Stomach (tissue), 9 donors: ENCODE data around the gene PSAP. TPM values are rescaled to one million over a fixed set of nuclear protein-coding genes. Genes with fewer than 3 reads are reported as not detected.

Source experiments
- DNase-seq, 2 donors: peaks; one replicate each; pipeline versions ENCODE4 v3.0.0 to v3.0.0-alpha.2; 2013 to 2019
- H3K27ac ChIP-seq, 5 donors: fragments of 200-600 bp in 4 of 5; sonication (generic) in 4 of 5; one replicate each; pipeline ENCODE4 v1.5.1; 2013 to 2019; ENCODE audit warnings: mild to moderate bottlenecking in 1 of 5, moderate library complexity in 1 of 5
- H3K27me3 ChIP-seq, 3 donors: fragments of 200-600 bp; sonication (generic); one replicate each; pipeline ENCODE4 v1.5.1; 2017 to 2019; ENCODE audit warnings: mixed run types in 1 of 3
- H3K36me3 ChIP-seq, 4 donors: fragments of 200-600 bp; sonication (generic); 1 replicate in 3 of 4; 2 replicates in 1 of 4; pipeline ENCODE4 v1.5.1; 2016 to 2019
- H3K4me1 ChIP-seq, 4 donors: fragments of 200-600 bp; sonication (generic); one replicate each; pipeline ENCODE4 v1.5.1; 2016 to 2019
- H3K4me3 ChIP-seq, 4 donors: fragments of 200-600 bp; sonication (generic) in 3 of 4; one replicate each; pipeline ENCODE4 v1.5.1; 2016 to 2019; ENCODE audit warnings: mild to moderate bottlenecking in 1 of 4
- H3K9me3 ChIP-seq, 4 donors: fragments of 200-600 bp; sonication (generic); one replicate each; pipeline ENCODE4 v1.5.1; 2016 to 2019
- CTCF ChIP-seq, 7 experiments: fragments of 450-650 bp in 4 of 7; fragments of 200-600 bp in 3 of 7; sonication (generic) in 3 of 7; IDR thresholded peaks; one replicate each; pipeline ENCODE4 v1.5.1; 2016 to 2019; ENCODE audit warnings: antibody characterized with exemption in 7 of 7, control low read depth in 2 of 7, mild to moderate bottlenecking in 1 of 7
- EP300 ChIP-seq: sonication (generic); formaldehyde crosslinking; IDR thresholded peaks from one replicate; pipeline ENCODE4 v1.6.1; 2017; ENCODE audit warnings: antibody characterized with exemption
- POLR2A ChIP-seq, 4 donors: fragments of 450-650 bp; IDR thresholded peaks; one replicate each; pipeline ENCODE4 v1.6.1; 2016; ENCODE audit warnings: antibody characterized with exemption in 4 of 4, control low read depth in 2 of 4, mild to moderate bottlenecking in 1 of 4, moderate library complexity in 1 of 4
- POLR2AphosphoS5 ChIP-seq, 3 donors: sonication (generic); formaldehyde crosslinking; IDR thresholded peaks; one replicate each; pipeline ENCODE4 v1.6.1; 2016; ENCODE audit warnings: antibody characterized with exemption in 3 of 3
- WGBS, 5 donors: extraction: QIAGEN DNeasy Blood & Tissue Kit in 3 of 5; methylation state at CpG; one replicate each; pipeline versions ENCODE4 v1.1.5 to v1.1.7; 2013 to 2018; 5-methylcytosine and 5-hydroxymethylcytosine counted together
- intact Hi-C: fragments of 100-400 bp; cut with DNase I; formaldehyde crosslinking; loops from one replicate; pipeline ENCODE4 v1.15.1; 2023; ENCODE audit warnings: low total_unique reads
- polyA plus RNA-seq, 3 donors: library from polyadenylated mRNA; stranded (reverse); fragments of 200-250 nt; gene quantifications; one replicate each; pipeline ENCODE4 v1.2.3, GENCODE V29; 2013
- total RNA-seq, 5 donors: library from RNA; depleted of rRNA; stranded (reverse); fragments of >200 nt; gene quantifications; one replicate each; pipeline versions ENCODE4 v1.1.0 to v1.2.3, GENCODE V29; 2014 to 2016
- donor health status: healthy with polysubstance abuse.
- donor health status: Bipolar disorder and iron deficiency.
- donor health status: healthy.

PSAP gene
- total and polyA plus RNA-seq, 8 donors: 174 to 709 (median 413) TPM

- TF ChIP-seq CTCF (IDR thresholded peaks at IDR 0.05): no peak
- no peak for TF ChIP-seq POLR2A (IDR thresholded peaks at IDR 0.05)
- no peak for TF ChIP-seq EP300
- no peak for TF ChIP-seq POLR2AphosphoS5 (IDR thresholded peaks at IDR 0.05)
- Histone ChIP-seq H3K27me3 (no peaks in the 10 kb centered on the region), H3K4me1 (peaks cover 45 to 77% (median 61%) of the 10 kb centered on the region in 4 donors), H3K4me3 (peak overlapping the region in 2 of 4 donors; percentile 76 to 91), H3K27ac (peak overlapping the region in 4 of 5 donors; percentile 7 to 98 (median 66)), H3K9me3 (no peaks in the 10 kb centered on the region), H3K36me3 (no peaks in the 10 kb centered on the region)
- WGBS, 5 donors: 65 to 72% (median 67%) methylated on average over 11 of the region's 11 CpGs
- DNase-seq: no peak
- intact Hi-C loops: no loop called here
Measured at GRCh38 chr10:71848325-71849275, 2.5 kb downstream of the PSAP start.

GRCh38 chr10:71847418-71847817 lies 3.6 kb downstream of the PSAP start:
- H3K27ac ChIP-seq: peak overlapping the region in 2 of 5 donors; percentile 47 to 95
- WGBS, 5 donors: 85 to 96% (median 94%) methylated on average over 8 of the region's 8 CpGs
- DNase-seq: no peak

GRCh38 chr10:71846816-71847215 lies 4.2 kb downstream of the PSAP start:
- TF ChIP-seq POLR2A (IDR thresholded peaks at IDR 0.05) (no peak), POLR2AphosphoS5 (IDR thresholded peaks at IDR 0.05) (no peak), EP300 (no peak), CTCF (IDR thresholded peaks at IDR 0.05) (no peak)
- peak overlapping the region in 4 of 5 donors; percentile 20 to 95 (median 36) for H3K27ac ChIP-seq
- peaks cover 54 to 92% (median 72%) of the 10 kb centered on the region in 4 donors for H3K4me1 ChIP-seq
- no peaks in the 10 kb centered on the region for H3K27me3 ChIP-seq
- no peaks in the 10 kb centered on the region for H3K36me3 ChIP-seq
- WGBS, 5 donors: 90 to 98% (median 93%) methylated on average over 3 of the region's 3 CpGs
- no peaks in the 10 kb centered on the region for H3K9me3 ChIP-seq
- no peak for DNase-seq
- intact Hi-C loops: no loop called here
- H3K4me3 ChIP-seq: no peak overlapping the region

More at GRCh38 chr10:71847418-71847817, 3.6 kb downstream of the PSAP start:
- Histone ChIP-seq H3K9me3 (no peaks in the 10 kb centered on the region), H3K4me3 (no peak overlapping the region), H3K27me3 (no peaks in the 10 kb centered on the region), H3K36me3 (no peaks in the 10 kb centered on the region), H3K4me1 (peaks cover 52 to 89% (median 71%) of the 10 kb centered on the region in 4 donors)
- intact Hi-C loops: no loop called here
- TF ChIP-seq EP300: no peak
- no peak for TF ChIP-seq POLR2AphosphoS5 (IDR thresholded peaks at IDR 0.05)
- TF ChIP-seq CTCF (IDR thresholded peaks at IDR 0.05): no peak
- no peak for TF ChIP-seq POLR2A (IDR thresholded peaks at IDR 0.05)

GRCh38 chr10:71845410-71846405 lies 5.3 kb downstream of the PSAP start:
- TF ChIP-seq CTCF (IDR thresholded peaks at IDR 0.05) (no peak), POLR2A (IDR thresholded peaks at IDR 0.05) (no peak), POLR2AphosphoS5 (IDR thresholded peaks at IDR 0.05) (no peak)
- Histone ChIP-seq H3K27me3 (no peaks in the 10 kb centered on the region), H3K4me1 (peaks cover 58 to 98% (median 78%) of the 10 kb centered on the region in 4 donors), H3K36me3 (no peaks in the 10 kb centered on the region), H3K27ac (peak overlapping the region in 4 of 5 donors; percentile 24 to 62 (median 46)), H3K4me3 (peak overlapping the region in 1 of 4 donors; percentile 0), H3K9me3 (no peaks in the 10 kb centered on the region)
- 58 to 70% (median 67%) methylated on average over 11 of the region's 11 CpGs for WGBS, 5 donors
- DNase-seq: no peak
- intact Hi-C loops: no loop called here
